Gastrocnemius medialis (tissue), 4 donors: ENCODE data around the gene PLB1. TPM values are rescaled to one million over a fixed set of nuclear protein-coding genes. Genes with fewer than 3 reads are reported as not detected.

ENCODE experiments used
- ATAC-seq, 2 donors: fragments of 150-250 bp; one replicate each; pipeline ENCODE4 v1.9.1; 2016
- DNase-seq, 2 donors: peaks; one replicate each; pipeline ENCODE4 v3.0.0-alpha.2; 2019
- H3K27ac ChIP-seq, 4 donors: fragments of 200-600 bp; sonication (generic); 1 replicate in 1 of 4; 2 replicates in 3 of 4; pipeline ENCODE4 v1.5.1; 2016 to 2018; ENCODE audit warnings: mild to moderate bottlenecking in 2 of 4, moderate library complexity in 1 of 4
- H3K27me3 ChIP-seq, 3 donors: fragments of 200-600 bp; sonication (generic) in 2 of 3; 1 replicate in 1 of 3; 2 replicates in 2 of 3; pipeline versions ENCODE4 v1.5.1 to v1.6.0; 2016 to 2019; ENCODE audit warnings: mild to moderate bottlenecking in 1 of 3, moderate library complexity in 1 of 3
- H3K36me3 ChIP-seq, 2 donors: fragments of 200-600 bp; sonication (generic) in 1 of 2; one replicate each; pipeline ENCODE4 v1.5.1; 2017 to 2018
- H3K4me1 ChIP-seq, 2 donors: fragments of 200-600 bp; sonication (generic) in 1 of 2; one replicate each; pipeline ENCODE4 v1.5.1; 2016 to 2017; ENCODE audit warnings: mild to moderate bottlenecking in 2 of 2
- H3K4me3 ChIP-seq, 4 donors: fragments of 200-600 bp; sonication (generic) in 3 of 4; 1 replicate in 1 of 4; 2 replicates in 3 of 4; pipeline ENCODE4 v1.5.1; 2016 to 2019; ENCODE audit warnings: mild to moderate bottlenecking in 2 of 4
- H3K9me3 ChIP-seq, 3 donors: fragments of 200-600 bp; sonication (generic) in 2 of 3; 1 replicate in 1 of 3; 2 replicates in 2 of 3; pipeline ENCODE4 v1.5.1; 2016 to 2019
- CTCF ChIP-seq, 5 experiments: fragments of 450-650 bp in 3 of 5; fragments of 200-600 bp in 2 of 5; sonication (generic) in 2 of 5; IDR thresholded peaks in 4 of 5; conservative IDR thresholded peaks in 1 of 5; 1 replicate in 4 of 5; 2 replicates in 1 of 5; pipeline ENCODE4 v1.5.1; 2016 to 2019; ENCODE audit warnings: antibody characterized with exemption in 5 of 5, mild to moderate bottlenecking in 3 of 5, moderate library complexity in 3 of 5
- POLR2A ChIP-seq, 2 donors: fragments of 450-650 bp; IDR thresholded peaks; one replicate each; pipeline ENCODE4 v1.6.1; 2017; ENCODE audit warnings: antibody characterized with exemption in 2 of 2, mild to moderate bottlenecking in 2 of 2, moderate library complexity in 2 of 2
- in situ Hi-C, 4 donors: fragments of 200-750 bp; cut with MboI; loops; one replicate each; pipeline versions ENCODE4 v1.15.0 to v1.8.0; 2017; ENCODE audit warnings: low sequenced_read_pairs in 4 of 4
- intact Hi-C: fragments of 100-400 bp; cut with DNase I; formaldehyde crosslinking; loops from one replicate; pipeline ENCODE4 v1.15.1; 2023; ENCODE audit warnings: low total_unique reads
- total RNA-seq, 4 donors: library from RNA; depleted of rRNA; stranded (reverse); fragments of >200 nt; gene quantifications; one replicate each; pipeline versions ENCODE4 v1.1.0 to v1.2.3, GENCODE V29; 2016

The PLB1 gene
- total RNA-seq, 4 donors from 2014 or later, result 1.2 to 4.3 (median 2.8) TPM

- intact Hi-C loops, result no loop called here
- peaks cover 49 to 70% of the 10 kb centered on the region in 2 donors for H3K4me1 ChIP-seq
- H3K27ac ChIP-seq, result peak overlapping the region; percentile 88 to 93 (median 91)
- no peaks in the 10 kb centered on the region for H3K36me3 ChIP-seq
- H3K27me3 ChIP-seq, result no peaks in the 10 kb centered on the region
- H3K9me3 ChIP-seq, result no peaks in the 10 kb centered on the region
- DNase-seq (peak; percentile 70 to 88), ATAC-seq (peak; percentile 61 to 66)
- TF ChIP-seq CTCF (IDR thresholded peaks at IDR 0.05 in 4 of 5, conservative IDR thresholded peaks at IDR 0.05 in 1 of 5), result no peak
- peak in 1 of 2 donors; percentile 14 for TF ChIP-seq POLR2A (IDR thresholded peaks at IDR 0.05)
- in situ Hi-C loops, result no loop called here
- no peak overlapping the region for H3K4me3 ChIP-seq
These were observed 132.0 kb downstream of the PLB1 start for GRCh38 chr2:28627722-28628480.

GRCh38 chr2:28628506-28628905 lies 132.6 kb downstream of the PLB1 start:
- Histone ChIP-seq H3K9me3 (no peaks in the 10 kb centered on the region), H3K36me3 (no peaks in the 10 kb centered on the region), H3K27me3 (no peaks in the 10 kb centered on the region), H3K4me1 (peaks cover 49 to 70% of the 10 kb centered on the region in 2 donors), H3K27ac (peak overlapping the region; percentile 88 to 93 (median 91)), H3K4me3 (no peak overlapping the region)
- intact Hi-C loops, result no loop called here
- no peak for ATAC-seq
- TF ChIP-seq CTCF (IDR thresholded peaks at IDR 0.05 in 4 of 5, conservative IDR thresholded peaks at IDR 0.05 in 1 of 5) (no peak), POLR2A (IDR thresholded peaks at IDR 0.05) (no peak)
- no peak for DNase-seq
- in situ Hi-C loops, result no loop called here

- Histone ChIP-seq H3K9me3 (no peaks in the 10 kb centered on the region), H3K4me3 (no peak overlapping the region), H3K27me3 (no peaks in the 10 kb centered on the region), H3K36me3 (no peaks in the 10 kb centered on the region), H3K4me1 (peaks cover 50 to 71% of the 10 kb centered on the region in 2 donors), H3K27ac (peak overlapping the region; percentile 88 to 93 (median 91))
- ATAC-seq (peak in 1 of 2 donors; percentile 57), DNase-seq (peak in 1 of 2 donors; percentile 92)
- in situ Hi-C loops (no loop called here), intact Hi-C loops (no loop called here)
- TF ChIP-seq CTCF (IDR thresholded peaks at IDR 0.05 in 4 of 5, conservative IDR thresholded peaks at IDR 0.05 in 1 of 5) (no peak), POLR2A (IDR thresholded peaks at IDR 0.05) (no peak)
These were observed 133.1 kb downstream of the PLB1 start for GRCh38 chr2:28628987-28629386.

GRCh38 chr2:28629910-28630309 lies 134.1 kb downstream of the PLB1 start:
- Histone ChIP-seq H3K4me3 (no peak overlapping the region), H3K4me1 (peaks cover 45 to 76% of the 10 kb centered on the region in 2 donors), H3K27ac (peak overlapping the region; percentile 88 to 93 (median 91)), H3K36me3 (no peaks in the 10 kb centered on the region), H3K9me3 (no peaks in the 10 kb centered on the region), H3K27me3 (no peaks in the 10 kb centered on the region)
- in situ Hi-C loops (no loop called here), intact Hi-C loops (no loop called here)
- DNase-seq (no peak), ATAC-seq (no peak)
- TF ChIP-seq CTCF (IDR thresholded peaks at IDR 0.05 in 4 of 5, conservative IDR thresholded peaks at IDR 0.05 in 1 of 5) (no peak), POLR2A (IDR thresholded peaks at IDR 0.05) (no peak)
